SU-DHL-6 (cell line): Measurements from ENCODE around the gene ZNF658.
"Not testable (repeated sequence)": the region's sequence is repeated elsewhere in the genome, so short reads cannot be mapped to it uniquely, and the experiment has no call there.

Experiments used
- EZH2phosphoT487 ChIP-seq: fragments of 200-600 bp; sonication (generic), shearing (Covaris generic); conservative IDR thresholded peaks from 2 replicates; pipeline ENCODE4 v1.6.1; 2018; ENCODE audit warnings: mild to moderate bottlenecking, antibody characterized with exemption, low read length, moderate library complexity, mixed read lengths
- TF ChIP-seq, protein P1 (sequence below): fragments of 200-600 bp; sonication (generic); IDR thresholded peaks from one replicate; pipeline ENCODE4 v1.5.1; 2017; ENCODE audit warnings: antibody characterized with exemption, mild to moderate bottlenecking, low read length, moderate library complexity; ENCODE audit not compliant: insufficient read depth, poor library complexity, severe bottlenecking

DNA sequence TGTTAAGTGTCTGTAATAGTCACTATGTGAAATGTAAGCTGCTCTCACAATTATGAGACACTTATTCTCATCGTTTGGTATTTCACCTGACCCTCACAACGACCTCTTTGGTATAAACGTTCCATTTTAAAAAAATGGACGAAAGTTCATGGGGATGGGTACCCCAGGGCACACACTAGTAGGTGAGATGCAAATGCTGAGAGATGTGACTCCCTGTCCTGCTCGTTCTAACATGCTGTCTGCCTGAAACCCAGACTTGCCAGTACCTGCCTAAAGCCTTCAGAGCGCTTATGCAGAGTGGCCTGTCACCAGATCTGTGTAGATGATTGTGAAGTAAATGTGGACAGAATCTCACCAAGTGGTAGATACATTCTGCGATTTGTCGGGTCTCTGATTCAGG lies 616 bp downstream of the ZNF658 start:
- TF ChIP-seq, protein P1, sequence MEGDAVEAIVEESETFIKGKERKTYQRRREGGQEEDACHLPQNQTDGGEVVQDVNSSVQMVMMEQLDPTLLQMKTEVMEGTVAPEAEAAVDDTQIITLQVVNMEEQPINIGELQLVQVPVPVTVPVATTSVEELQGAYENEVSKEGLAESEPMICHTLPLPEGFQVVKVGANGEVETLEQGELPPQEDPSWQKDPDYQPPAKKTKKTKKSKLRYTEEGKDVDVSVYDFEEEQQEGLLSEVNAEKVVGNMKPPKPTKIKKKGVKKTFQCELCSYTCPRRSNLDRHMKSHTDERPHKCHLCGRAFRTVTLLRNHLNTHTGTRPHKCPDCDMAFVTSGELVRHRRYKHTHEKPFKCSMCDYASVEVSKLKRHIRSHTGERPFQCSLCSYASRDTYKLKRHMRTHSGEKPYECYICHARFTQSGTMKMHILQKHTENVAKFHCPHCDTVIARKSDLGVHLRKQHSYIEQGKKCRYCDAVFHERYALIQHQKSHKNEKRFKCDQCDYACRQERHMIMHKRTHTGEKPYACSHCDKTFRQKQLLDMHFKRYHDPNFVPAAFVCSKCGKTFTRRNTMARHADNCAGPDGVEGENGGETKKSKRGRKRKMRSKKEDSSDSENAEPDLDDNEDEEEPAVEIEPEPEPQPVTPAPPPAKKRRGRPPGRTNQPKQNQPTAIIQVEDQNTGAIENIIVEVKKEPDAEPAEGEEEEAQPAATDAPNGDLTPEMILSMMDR = not testable (repeated sequence)
- not testable (repeated sequence) for TF ChIP-seq EZH2phosphoT487
